Kidney (tissue), 14 donors: ENCODE results near the gene CCNY. TPM values are rescaled to one million over a fixed set of nuclear protein-coding genes. Genes with fewer than 3 reads are reported as not detected.

Experiments
- DNase-seq, 5 donors: peaks; one replicate each; pipeline ENCODE4 v3.0.0-alpha.2; 2013 to 2020
- FAIRE-seq: peaks from 2 replicates; lab custom pipeline; 2012; peaks lifted over from hg19 to GRCh38; lab: Jason Lieb, UNC
- H3K27ac ChIP-seq, 2 donors: one replicate each; pipeline ENCODE4 v1.7.0; 2013; ENCODE audit warnings: low read depth in 2 of 2, low read length in 2 of 2, inconsistent platforms in 1 of 2
- H3K27me3 ChIP-seq: one replicate; pipeline ENCODE4 v1.7.1; 2013; ENCODE audit warnings: low read length, inconsistent platforms; ENCODE audit not compliant: control insufficient read depth, insufficient read depth
- H3K36me3 ChIP-seq, 3 donors: one replicate each; pipeline versions ENCODE4 v1.7.0 to v1.7.1; 2013; ENCODE audit warnings: low read length in 3 of 3, control low read depth in 1 of 3, inconsistent platforms in 1 of 3; ENCODE audit not compliant: insufficient read depth in 3 of 3, control insufficient read depth in 2 of 3
- H3K4me1 ChIP-seq, 3 donors: one replicate each; pipeline versions ENCODE4 v1.7.0 to v1.7.1; 2013; ENCODE audit warnings: low read length in 3 of 3, inconsistent platforms in 1 of 3, low read depth in 1 of 3; ENCODE audit not compliant: control insufficient read depth in 2 of 3, insufficient read depth in 2 of 3
- H3K4me3 ChIP-seq, 3 donors: one replicate each; pipeline versions ENCODE4 v1.7.0 to v1.8.1; 2013; ENCODE audit warnings: low read length in 3 of 3, control low read depth in 1 of 3, inconsistent platforms in 1 of 3
- H3K9ac ChIP-seq, 3 donors: one replicate each; pipeline versions ENCODE4 v1.7.0 to v1.7.1; 2013; ENCODE audit warnings: low read length in 3 of 3, control low read depth in 1 of 3, inconsistent platforms in 1 of 3
- H3K9me3 ChIP-seq, 3 donors: one replicate each; pipeline versions ENCODE4 v1.7.0 to v1.7.1; 2013; ENCODE audit warnings: low read length in 3 of 3, control low read depth in 1 of 3, inconsistent platforms in 1 of 3; ENCODE audit not compliant: control insufficient read depth in 2 of 3, insufficient read depth in 1 of 3
- intact Hi-C: fragments of 100-400 bp; cut with DNase I; formaldehyde crosslinking; loops from one replicate; pipeline ENCODE4 v1.11.1; 2022
- polyA plus RNA-seq: library from polyadenylated mRNA; stranded (reverse); fragments of 350-450 nt; fragmentation: Illumina TruSeq; extraction: RNeasy Lipid Tissue Mini Kit (QIAGEN cat#74804); gene quantifications from one replicate; pipeline ENCODE4 v1.2.3, GENCODE V29; 2014; ENCODE audit warnings: low read depth, low replicate concordance; ENCODE audit not compliant: insufficient read depth
- total RNA-seq: library from RNA; stranded (reverse); fragmentation: NEBNext Ultra II Directional; extraction: Animal tissue kit (Norgen Biotek cat#: 25700); gene quantifications from one replicate; pipeline ENCODE4 v1.2.1, GENCODE V29; 2021
- TF ChIP-seq, protein P1 (sequence below): IDR thresholded peaks from 3 replicates; pipeline ENCODE4 v1.5.1; 2012; ENCODE audit warnings: mild to moderate bottlenecking, moderate library complexity, borderline replicate concordance; ENCODE audit not compliant: insufficient read depth; ENCODE audit errors: extremely low read depth
- donor health status: control.
- donor health status: control.
- donor health status: control.
- donor health status: control.
- donor health status: control.
- donor health status: DM: yes; HTN: yes; CAD: no.
- donor health status: Normal renal cell carcinoma (clear cell type).

Gene CCNY
- total and polyA plus RNA-seq, 2 donors from 2014 or later: 45.6 to 77.2 TPM

DNA sequence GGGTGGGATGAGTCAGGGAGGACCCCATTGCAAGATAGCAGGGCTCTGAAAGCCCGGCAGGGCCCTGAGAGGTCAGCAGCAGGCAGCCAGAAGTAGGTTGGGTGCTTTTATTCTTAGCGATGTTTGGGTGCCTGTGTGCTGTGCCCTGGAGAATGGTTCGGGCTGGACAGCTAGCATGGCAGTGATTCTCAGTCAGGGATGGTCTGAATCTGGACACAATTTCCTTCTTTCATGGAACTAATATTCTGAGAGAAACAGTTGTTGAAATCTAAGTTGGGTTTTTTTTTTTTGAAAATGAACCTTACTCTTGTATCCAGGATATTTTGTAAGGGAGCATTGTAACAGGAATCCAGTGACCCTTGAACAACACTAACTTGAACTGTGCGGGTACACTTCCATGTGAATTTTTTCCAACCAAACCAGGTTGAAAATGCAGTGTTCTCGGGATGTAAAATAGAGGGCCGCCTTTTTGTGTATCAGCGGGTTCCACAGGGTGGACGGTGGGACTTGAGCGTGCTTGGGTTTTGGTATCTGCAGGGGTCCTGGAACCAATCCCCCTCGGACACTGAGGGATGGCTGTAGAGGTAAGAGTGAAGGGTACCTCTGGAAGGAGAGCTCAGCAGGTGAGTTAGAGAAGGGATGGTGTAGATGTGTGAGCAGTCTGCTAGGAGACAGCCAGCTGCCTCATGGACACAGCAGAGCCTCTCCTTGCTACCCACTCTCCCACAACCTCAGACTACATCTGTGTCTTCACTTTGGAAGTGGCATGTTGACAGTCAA lies 12.5 kb downstream of the CCNY start:
- Histone ChIP-seq H3K4me1 (peaks cover 0 to 40% (median 18%) of the 10 kb centered on the region in 3 donors), H3K27me3 (no peaks in the 10 kb centered on the region), H3K9ac (peak overlapping the region in 1 of 3 donors; percentile 34), H3K9me3 (no peaks in the 10 kb centered on the region), H3K4me3 (no peak overlapping the region), H3K27ac (peak overlapping the region; percentile 10 to 27), H3K36me3 (no peaks in the 10 kb centered on the region)
- intact Hi-C loops: no loop called here
- TF ChIP-seq, protein P1, sequence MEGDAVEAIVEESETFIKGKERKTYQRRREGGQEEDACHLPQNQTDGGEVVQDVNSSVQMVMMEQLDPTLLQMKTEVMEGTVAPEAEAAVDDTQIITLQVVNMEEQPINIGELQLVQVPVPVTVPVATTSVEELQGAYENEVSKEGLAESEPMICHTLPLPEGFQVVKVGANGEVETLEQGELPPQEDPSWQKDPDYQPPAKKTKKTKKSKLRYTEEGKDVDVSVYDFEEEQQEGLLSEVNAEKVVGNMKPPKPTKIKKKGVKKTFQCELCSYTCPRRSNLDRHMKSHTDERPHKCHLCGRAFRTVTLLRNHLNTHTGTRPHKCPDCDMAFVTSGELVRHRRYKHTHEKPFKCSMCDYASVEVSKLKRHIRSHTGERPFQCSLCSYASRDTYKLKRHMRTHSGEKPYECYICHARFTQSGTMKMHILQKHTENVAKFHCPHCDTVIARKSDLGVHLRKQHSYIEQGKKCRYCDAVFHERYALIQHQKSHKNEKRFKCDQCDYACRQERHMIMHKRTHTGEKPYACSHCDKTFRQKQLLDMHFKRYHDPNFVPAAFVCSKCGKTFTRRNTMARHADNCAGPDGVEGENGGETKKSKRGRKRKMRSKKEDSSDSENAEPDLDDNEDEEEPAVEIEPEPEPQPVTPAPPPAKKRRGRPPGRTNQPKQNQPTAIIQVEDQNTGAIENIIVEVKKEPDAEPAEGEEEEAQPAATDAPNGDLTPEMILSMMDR: no peak
- DNase-seq (no peak), FAIRE-seq (no peak)

DNA sequence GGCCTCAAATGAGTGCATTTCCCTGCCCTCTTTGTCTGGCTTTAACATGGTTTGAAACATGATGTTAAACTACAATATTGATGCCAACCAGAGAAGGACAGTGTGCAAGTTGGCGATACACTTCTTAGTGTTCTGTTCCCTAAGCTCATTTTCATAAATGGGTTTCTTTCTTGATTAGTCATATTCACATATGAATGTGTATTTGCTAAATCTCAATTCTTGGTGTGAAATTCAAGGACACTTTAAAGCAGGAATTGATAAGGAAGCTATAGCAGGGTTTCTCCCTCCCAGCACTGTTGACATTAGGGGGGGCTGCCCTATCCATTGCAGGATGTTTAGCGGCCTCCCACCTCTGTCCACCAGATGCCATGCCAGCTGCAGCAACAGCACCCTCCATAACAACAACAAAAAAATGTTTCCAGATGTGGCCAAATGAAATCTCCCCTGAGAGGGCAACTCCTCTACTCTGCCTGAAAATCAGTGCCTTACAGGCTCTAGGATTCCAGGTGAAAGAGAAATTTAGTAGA lies 13.1 kb downstream of the CCNY start:
- DNase-seq: no peak
- H3K36me3 ChIP-seq: no peaks in the 10 kb centered on the region
- peaks cover 0 to 40% (median 18%) of the 10 kb centered on the region in 3 donors for H3K4me1 ChIP-seq
- no peak overlapping the region for H3K4me3 ChIP-seq
- no peaks in the 10 kb centered on the region for H3K9me3 ChIP-seq
- intact Hi-C loops: no loop called here
- H3K27me3 ChIP-seq: no peaks in the 10 kb centered on the region
- no peak overlapping the region for H3K27ac ChIP-seq
- no peak overlapping the region for H3K9ac ChIP-seq
- FAIRE-seq: no peak
- TF ChIP-seq, protein P1: no peak

DNA sequence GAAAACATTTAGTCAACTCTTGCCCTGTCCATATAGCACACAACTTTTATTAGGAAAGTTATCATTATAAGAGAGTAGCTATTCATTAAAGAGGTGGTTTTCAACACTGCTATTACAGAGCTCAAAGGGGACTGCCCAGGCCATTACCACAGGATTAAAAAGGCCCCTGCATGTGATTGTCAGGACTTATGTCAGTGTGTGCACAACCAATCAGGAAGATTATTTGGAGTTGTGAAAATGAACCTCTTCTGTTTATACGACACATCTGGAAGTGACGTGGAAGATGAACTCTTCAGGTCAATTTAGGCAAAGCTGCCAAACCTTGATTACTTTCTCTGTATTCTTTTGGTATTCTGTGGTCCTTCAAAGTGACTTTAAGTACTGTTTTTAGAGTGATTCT lies 14.7 kb downstream of the CCNY start:
- no peaks in the 10 kb centered on the region for H3K9me3 ChIP-seq
- TF ChIP-seq, protein P1: no peak
- no peak for DNase-seq
- no peak for FAIRE-seq
- no peak overlapping the region for H3K9ac ChIP-seq
- intact Hi-C loops: no loop called here
- no peak overlapping the region for H3K27ac ChIP-seq
- no peaks in the 10 kb centered on the region for H3K27me3 ChIP-seq
- H3K36me3 ChIP-seq: no peaks in the 10 kb centered on the region
- H3K4me3 ChIP-seq: no peak overlapping the region
- peaks cover 0 to 40% (median 17%) of the 10 kb centered on the region in 3 donors for H3K4me1 ChIP-seq
